Measurements from ENCODE around the gene PDE6G.

Gene PDE6G

GRCh38 chr17:81662002-81662401, 5.7 kb upstream of the PDE6G start:
- DNase-seq (ENCODE audit: low read depth, low spot score) = no peak

- no peak for DNase-seq (ENCODE audit: low read depth, low spot score)
Observed at GRCh38 chr17:81660441-81660840, 4.1 kb upstream of the PDE6G start.

- DNase-seq (ENCODE audit: low read depth, low spot score) = no peak
Observed at GRCh38 chr17:81659038-81659437, 2.7 kb upstream of the PDE6G start.

- DNase-seq (ENCODE audit: low read depth, low spot score) = no peak
Observed at GRCh38 chr17:81656835-81657234, 493 bp upstream of the PDE6G start.

GRCh38 chr17:81655378-81656117, 794 bp downstream of the PDE6G start:
- no peak for DNase-seq (ENCODE audit: low read depth, low spot score)

GRCh38 chr17:81652906-81653771, 3.2 kb downstream of the PDE6G start:
- DNase-seq (ENCODE audit: low read depth, low spot score) = no peak

- DNase-seq (ENCODE audit: low read depth, low spot score) = peak; percentile 46
Observed at GRCh38 chr17:81651692-81652091, 4.7 kb downstream of the PDE6G start.

- DNase-seq (ENCODE audit: low read depth, low spot score) = no peak
Observed at GRCh38 chr17:81650951-81651350, 5.4 kb downstream of the PDE6G start.

GRCh38 chr17:81648707-81649085, 7.6 kb downstream of the PDE6G start:
- no peak for DNase-seq (ENCODE audit: low read depth, low spot score)

- no peak for DNase-seq (ENCODE audit: low read depth, low spot score)
Observed at GRCh38 chr17:81648013-81648706, 8.2 kb downstream of the PDE6G start.

- DNase-seq (ENCODE audit: low read depth, low spot score) = no peak
Observed at GRCh38 chr17:81647640-81648012, 8.7 kb downstream of the PDE6G start.

GRCh38 chr17:81646869-81647600, 9.3 kb downstream of the PDE6G start:
- DNase-seq (ENCODE audit: low read depth, low spot score) = no peak

GRCh38 chr17:81644976-81645952, 11.1 kb downstream of the PDE6G start:
- no peak for DNase-seq (ENCODE audit: low read depth, low spot score)

- no peak for DNase-seq (ENCODE audit: low read depth, low spot score)
Observed at GRCh38 chr17:81644496-81644895, 11.8 kb downstream of the PDE6G start.

GRCh38 chr17:81641825-81642489, 14.4 kb downstream of the PDE6G start:
- DNase-seq (ENCODE audit: low read depth, low spot score) = no peak

GRCh38 chr17:81640011-81640410, 16.3 kb downstream of the PDE6G start:
- no peak for DNase-seq (ENCODE audit: low read depth, low spot score)

GRCh38 chr17:81638683-81639082, 17.7 kb downstream of the PDE6G start:
- no peak for DNase-seq (ENCODE audit: low read depth, low spot score)

- DNase-seq (ENCODE audit: low read depth, low spot score) = peak; percentile 57
Observed at GRCh38 chr17:81636505-81637288, 19.6 kb downstream of the PDE6G start, which contains the start of the genes NPLOC4 and TSPAN10. TSS of gene NPLOC4 (minus strand) at chr17:81637112. CDS start at chr17:81636930, 182 bp downstream. TSS of gene TSPAN10 (plus strand) at chr17:81637196. CDS start at chr17:81642413, 5,217 bp downstream.

- no peak for DNase-seq (ENCODE audit: low read depth, low spot score)
Observed at GRCh38 chr17:81635973-81636504, 20.3 kb downstream of the PDE6G start.

Measured in smooth muscle cell of the brain vasculature (primary cell).